ENCODE measurements around the gene OSBPL9.

OSBPL9 gene

GRCh38 chr1:51736702-51737101, 119.8 kb downstream of the OSBPL9 start:
- Histone ChIP-seq H3K9ac (ENCODE audit: low read length) (no peak overlapping the region), H3K9me3 (ENCODE audit: control insufficient read depth, low read length) (no peaks in the 10 kb centered on the region), H3K36me3 (ENCODE audit: control insufficient read depth, insufficient read depth, low read length) (no peaks in the 10 kb centered on the region), H3K4me1 (ENCODE audit: control insufficient read depth, insufficient read depth, low read length) (peaks cover 22% of the 10 kb centered on the region), H3K4me3 (ENCODE audit: low read length) (no peak overlapping the region), H3K27me3 (ENCODE audit: control insufficient read depth, insufficient read depth, low read length) (no peaks in the 10 kb centered on the region)

- no peaks in the 10 kb centered on the region for H3K36me3 ChIP-seq (ENCODE audit: control insufficient read depth, insufficient read depth, low read length)
- H3K4me1 ChIP-seq (ENCODE audit: control insufficient read depth, insufficient read depth, low read length), result peaks cover 12% of the 10 kb centered on the region
- H3K9me3 ChIP-seq (ENCODE audit: control insufficient read depth, low read length), result no peaks in the 10 kb centered on the region
- no peak overlapping the region for H3K9ac ChIP-seq (ENCODE audit: low read length)
- no peaks in the 10 kb centered on the region for H3K27me3 ChIP-seq (ENCODE audit: control insufficient read depth, insufficient read depth, low read length)
- no peak overlapping the region for H3K4me3 ChIP-seq (ENCODE audit: low read length)
Measured at GRCh38 chr1:51738681-51739080, 121.8 kb downstream of the OSBPL9 start.

- H3K4me3 ChIP-seq (ENCODE audit: low read length), result no peak overlapping the region
- no peaks in the 10 kb centered on the region for H3K36me3 ChIP-seq (ENCODE audit: control insufficient read depth, insufficient read depth, low read length)
- no peaks in the 10 kb centered on the region for H3K27me3 ChIP-seq (ENCODE audit: control insufficient read depth, insufficient read depth, low read length)
- no peaks in the 10 kb centered on the region for H3K9me3 ChIP-seq (ENCODE audit: control insufficient read depth, low read length)
- H3K9ac ChIP-seq (ENCODE audit: low read length), result no peak overlapping the region
- H3K4me1 ChIP-seq (ENCODE audit: control insufficient read depth, insufficient read depth, low read length), result peaks cover 8% of the 10 kb centered on the region
Measured at GRCh38 chr1:51740652-51741051, 123.8 kb downstream of the OSBPL9 start.

- H3K9me3 ChIP-seq (ENCODE audit: control insufficient read depth, low read length), result no peaks in the 10 kb centered on the region
- H3K4me1 ChIP-seq (ENCODE audit: control insufficient read depth, insufficient read depth, low read length), result peaks cover 8% of the 10 kb centered on the region
- no peaks in the 10 kb centered on the region for H3K27me3 ChIP-seq (ENCODE audit: control insufficient read depth, insufficient read depth, low read length)
- H3K4me3 ChIP-seq (ENCODE audit: low read length), result no peak overlapping the region
- H3K9ac ChIP-seq (ENCODE audit: low read length), result no peak overlapping the region
- no peaks in the 10 kb centered on the region for H3K36me3 ChIP-seq (ENCODE audit: control insufficient read depth, insufficient read depth, low read length)
Measured at GRCh38 chr1:51741121-51741681, 124.3 kb downstream of the OSBPL9 start.

- Histone ChIP-seq H3K9me3 (ENCODE audit: control insufficient read depth, low read length) (no peaks in the 10 kb centered on the region), H3K27me3 (ENCODE audit: control insufficient read depth, insufficient read depth, low read length) (no peaks in the 10 kb centered on the region), H3K4me3 (ENCODE audit: low read length) (no peak overlapping the region), H3K36me3 (ENCODE audit: control insufficient read depth, insufficient read depth, low read length) (no peaks in the 10 kb centered on the region), H3K9ac (ENCODE audit: low read length) (no peak overlapping the region), H3K4me1 (ENCODE audit: control insufficient read depth, insufficient read depth, low read length) (no peaks in the 10 kb centered on the region)
Measured at GRCh38 chr1:51744506-51745303, 127.8 kb downstream of the OSBPL9 start.

GRCh38 chr1:51745304-51745570, 128.3 kb downstream of the OSBPL9 start:
- no peaks in the 10 kb centered on the region for H3K27me3 ChIP-seq (ENCODE audit: control insufficient read depth, insufficient read depth, low read length)
- H3K4me3 ChIP-seq (ENCODE audit: low read length), result no peak overlapping the region
- no peak overlapping the region for H3K9ac ChIP-seq (ENCODE audit: low read length)
- no peaks in the 10 kb centered on the region for H3K9me3 ChIP-seq (ENCODE audit: control insufficient read depth, low read length)
- H3K36me3 ChIP-seq (ENCODE audit: control insufficient read depth, insufficient read depth, low read length), result no peaks in the 10 kb centered on the region
- H3K4me1 ChIP-seq (ENCODE audit: control insufficient read depth, insufficient read depth, low read length), result no peaks in the 10 kb centered on the region

- no peaks in the 10 kb centered on the region for H3K27me3 ChIP-seq (ENCODE audit: control insufficient read depth, insufficient read depth, low read length)
- no peaks in the 10 kb centered on the region for H3K36me3 ChIP-seq (ENCODE audit: control insufficient read depth, insufficient read depth, low read length)
- H3K9ac ChIP-seq (ENCODE audit: low read length), result no peak overlapping the region
- no peaks in the 10 kb centered on the region for H3K4me1 ChIP-seq (ENCODE audit: control insufficient read depth, insufficient read depth, low read length)
- no peak overlapping the region for H3K4me3 ChIP-seq (ENCODE audit: low read length)
- no peaks in the 10 kb centered on the region for H3K9me3 ChIP-seq (ENCODE audit: control insufficient read depth, low read length)
Measured at GRCh38 chr1:51749151-51749550, 132.3 kb downstream of the OSBPL9 start.

- H3K27me3 ChIP-seq (ENCODE audit: control insufficient read depth, insufficient read depth, low read length), result no peaks in the 10 kb centered on the region
- no peaks in the 10 kb centered on the region for H3K36me3 ChIP-seq (ENCODE audit: control insufficient read depth, insufficient read depth, low read length)
- H3K4me1 ChIP-seq (ENCODE audit: control insufficient read depth, insufficient read depth, low read length), result no peaks in the 10 kb centered on the region
- H3K9me3 ChIP-seq (ENCODE audit: control insufficient read depth, low read length), result no peaks in the 10 kb centered on the region
- H3K9ac ChIP-seq (ENCODE audit: low read length), result no peak overlapping the region
- H3K4me3 ChIP-seq (ENCODE audit: low read length), result no peak overlapping the region
Measured at GRCh38 chr1:51750218-51750617, 133.3 kb downstream of the OSBPL9 start.

GRCh38 chr1:51750729-51751128, 133.8 kb downstream of the OSBPL9 start:
- Histone ChIP-seq H3K36me3 (ENCODE audit: control insufficient read depth, insufficient read depth, low read length) (no peaks in the 10 kb centered on the region), H3K9ac (ENCODE audit: low read length) (no peak overlapping the region), H3K4me1 (ENCODE audit: control insufficient read depth, insufficient read depth, low read length) (no peaks in the 10 kb centered on the region)

GRCh38 chr1:51752073-51752948, 135.4 kb downstream of the OSBPL9 start:
- Histone ChIP-seq H3K36me3 (ENCODE audit: control insufficient read depth, insufficient read depth, low read length) (no peaks in the 10 kb centered on the region), H3K27me3 (ENCODE audit: control insufficient read depth, insufficient read depth, low read length) (no peaks in the 10 kb centered on the region), H3K4me3 (ENCODE audit: low read length) (no peak overlapping the region), H3K9ac (ENCODE audit: low read length) (no peak overlapping the region), H3K9me3 (ENCODE audit: control insufficient read depth, low read length) (no peaks in the 10 kb centered on the region), H3K4me1 (ENCODE audit: control insufficient read depth, insufficient read depth, low read length) (no peaks in the 10 kb centered on the region)

More at GRCh38 chr1:51750729-51751128, 133.8 kb downstream of the OSBPL9 start:
- no peaks in the 10 kb centered on the region for H3K27me3 ChIP-seq (ENCODE audit: control insufficient read depth, insufficient read depth, low read length)
- H3K9me3 ChIP-seq (ENCODE audit: control insufficient read depth, low read length), result no peaks in the 10 kb centered on the region
- H3K4me3 ChIP-seq (ENCODE audit: low read length), result no peak overlapping the region

GRCh38 chr1:51753969-51754368, 137.1 kb downstream of the OSBPL9 start:
- Histone ChIP-seq H3K4me3 (ENCODE audit: low read length) (no peak overlapping the region), H3K27me3 (ENCODE audit: control insufficient read depth, insufficient read depth, low read length) (no peaks in the 10 kb centered on the region), H3K9ac (ENCODE audit: low read length) (no peak overlapping the region), H3K36me3 (ENCODE audit: control insufficient read depth, insufficient read depth, low read length) (no peaks in the 10 kb centered on the region), H3K4me1 (ENCODE audit: control insufficient read depth, insufficient read depth, low read length) (no peaks in the 10 kb centered on the region), H3K9me3 (ENCODE audit: control insufficient read depth, low read length) (no peaks in the 10 kb centered on the region)

GRCh38 chr1:51754666-51755065, 137.8 kb downstream of the OSBPL9 start:
- Histone ChIP-seq H3K36me3 (ENCODE audit: control insufficient read depth, insufficient read depth, low read length) (no peaks in the 10 kb centered on the region), H3K27me3 (ENCODE audit: control insufficient read depth, insufficient read depth, low read length) (no peaks in the 10 kb centered on the region), H3K4me3 (ENCODE audit: low read length) (no peak overlapping the region), H3K4me1 (ENCODE audit: control insufficient read depth, insufficient read depth, low read length) (no peaks in the 10 kb centered on the region), H3K9me3 (ENCODE audit: control insufficient read depth, low read length) (no peaks in the 10 kb centered on the region), H3K9ac (ENCODE audit: low read length) (no peak overlapping the region)

All from mucosa of stomach (tissue), 1 donor.